Measurements from ENCODE around the gene GALNT9.

Gene GALNT9

GRCh38 chr12:132194556-132194955 is 134.8 kb downstream of the GALNT9 start:
- DNase-seq, result no peak

GRCh38 chr12:132194056-132194455 is 135.3 kb downstream of the GALNT9 start:
- DNase-seq, result peak; percentile 73

GRCh38 chr12:132191715-132192553 is 137.5 kb downstream of the GALNT9 start:
- no peak for DNase-seq

- DNase-seq, result no peak
Observed at GRCh38 chr12:132190834-132191500, 138.4 kb downstream of the GALNT9 start.

GRCh38 chr12:132190012-132190755 is 139.2 kb downstream of the GALNT9 start:
- peak; percentile 69 for DNase-seq

- DNase-seq, result peak; percentile 99
Observed at GRCh38 chr12:132189378-132190011, 139.9 kb downstream of the GALNT9 start.

- DNase-seq, result no peak
Observed at GRCh38 chr12:132188916-132189325, 140.5 kb downstream of the GALNT9 start.

GRCh38 chr12:132188451-132188901 is 140.9 kb downstream of the GALNT9 start:
- no peak for DNase-seq

- DNase-seq, result no peak
Observed at GRCh38 chr12:132187646-132188450, 141.5 kb downstream of the GALNT9 start.

GRCh38 chr12:132186857-132187620 is 142.3 kb downstream of the GALNT9 start:
- DNase-seq, result no peak

GRCh38 chr12:132186208-132186856 is 143.1 kb downstream of the GALNT9 start:
- no peak for DNase-seq

- DNase-seq, result no peak
Observed at GRCh38 chr12:132185705-132186104, 143.7 kb downstream of the GALNT9 start.

GRCh38 chr12:132182711-132183365 is 146.6 kb downstream of the GALNT9 start:
- no peak for DNase-seq

- no peak for DNase-seq
Observed at GRCh38 chr12:132182206-132182710, 147.1 kb downstream of the GALNT9 start.

GRCh38 chr12:132181570-132182200 is 147.7 kb downstream of the GALNT9 start:
- DNase-seq, result no peak

GRCh38 chr12:132180648-132181546 is 148.5 kb downstream of the GALNT9 start:
- DNase-seq, result no peak

GRCh38 chr12:132179431-132180362 is 149.7 kb downstream of the GALNT9 start:
- DNase-seq, result no peak
